GM12878 (cell line): ENCODE data around the gene ASB15. TPM values are rescaled to one million over a fixed set of nuclear protein-coding genes. Genes with fewer than 3 reads are reported as not detected.

ENCODE experiments used
- ATAC-seq: fragments of 200-7000 bp; cut with Tn5 transposase; 3 replicates; pipeline ENCODE4 v1.9.1; 2020; ENCODE audit warnings: mild to moderate bottlenecking, moderate library complexity
- BruUV-seq: library from RNA; stranded (reverse); fragments of 400-500 nt; replicated peaks from 2 replicates; lab custom pipeline; 2021; lab: Mats Ljungman, UMichigan
- CTCF ChIA-PET: fragments of 300-600 bp; sonication (Branson Sonifier 250); formaldehyde crosslinking; extraction: SDS; loops from one replicate; lab custom pipeline; 2021; ENCODE audit warnings: inconsistent platforms; lab: Yijun Ruan, JAX
- POLR2A ChIA-PET: fragments of 350-600 bp; formaldehyde crosslinking; extraction: SDS; loops from one replicate; lab custom pipeline; 2021; ENCODE audit warnings: inconsistent platforms; lab: Charles Lee
- RAD21 ChIA-PET: fragments of 300-600 bp; sonication (Branson Sonifier 250); formaldehyde crosslinking; loops from one replicate; lab custom pipeline; 2023; ENCODE audit warnings: antibody characterized with exemption; ENCODE audit not compliant: unreplicated experiment; lab: Charles Lee
- SMC1A ChIA-PET: fragments of 300-600 bp; sonication (Branson Sonifier 250); formaldehyde crosslinking; loops from one replicate; lab custom pipeline; 2023; ENCODE audit not compliant: unreplicated experiment, uncharacterized antibody; lab: Charles Lee
- DNase-seq: peaks from one replicate; pipeline ENCODE4 v3.0.0-alpha.2; 2011; ENCODE audit warnings: low read depth, low spot score
- FAIRE-seq: peaks from 3 replicates; lab custom pipeline; 2011; peaks lifted over from hg19 to GRCh38; lab: Jason Lieb, UNC
- H2AFZ ChIP-seq: 2 replicates; pipeline ENCODE4 v1.6.0; 2011; ENCODE audit warnings: low read depth, low read length, control low read depth; ENCODE audit not compliant: control insufficient read depth
- H3K27ac ChIP-seq: 2 replicates; pipeline ENCODE4 v1.5.1; 2011; ENCODE audit warnings: control low read depth; ENCODE audit not compliant: control insufficient read depth, insufficient read depth
- H3K27me3 ChIP-seq, 2 experiments: replicated peaks in 1 of 2; 2 replicates each; pipeline versions ENCODE4 v1.6.0 to v1.6.1; 2011; ENCODE audit warnings: low read length in 1 of 2; ENCODE audit not compliant: control insufficient read depth in 2 of 2, insufficient read depth in 2 of 2
- H3K36me3 ChIP-seq, 2 experiments: 2 replicates each; pipeline ENCODE4 v1.5.1; 2011; ENCODE audit warnings: low read length in 1 of 2; ENCODE audit not compliant: control insufficient read depth in 2 of 2, insufficient read depth in 2 of 2
- H3K4me1 ChIP-seq: 2 replicates; pipeline ENCODE4 v1.6.1; 2011; ENCODE audit warnings: mild to moderate bottlenecking, low read length, moderate library complexity, mixed read lengths; ENCODE audit not compliant: control insufficient read depth, insufficient read depth
- H3K4me2 ChIP-seq: 2 replicates; pipeline ENCODE4 v1.6.0; 2011; ENCODE audit warnings: control low read depth; ENCODE audit not compliant: control insufficient read depth, insufficient read depth
- H3K4me3 ChIP-seq: fragments of 200-600 bp; sonication (generic); 2 replicates; pipeline ENCODE4 v1.5.1; 2016
- H3K79me2 ChIP-seq: 2 replicates; pipeline ENCODE4 v1.6.0; 2011; ENCODE audit warnings: low read length; ENCODE audit not compliant: control insufficient read depth, insufficient read depth
- H3K9ac ChIP-seq: 2 replicates; pipeline ENCODE4 v1.8.0; 2011; ENCODE audit warnings: low read length, control low read depth, mixed read lengths; ENCODE audit not compliant: control insufficient read depth, insufficient read depth
- H3K9me3 ChIP-seq: replicated peaks from 3 replicates; pipeline ENCODE4 v1.5.1; 2011; ENCODE audit warnings: mild to moderate bottlenecking, low read length; ENCODE audit not compliant: control insufficient read depth, insufficient read depth
- H4K20me1 ChIP-seq: 2 replicates; pipeline ENCODE4 v1.6.0; 2011; ENCODE audit not compliant: control insufficient read depth, insufficient read depth
- CEBPZ ChIP-seq: fragments of 150-350 bp; IDR thresholded peaks from 2 replicates; pipeline ENCODE4 v1.6.1; 2016; ENCODE audit warnings: low read depth, low read length
- ELK1 ChIP-seq: IDR thresholded peaks from 2 replicates; pipeline ENCODE4 v1.6.1; 2012; ENCODE audit warnings: low read depth, low read length, improper control_type of control experiment
- HSF1 ChIP-seq: fragments of 150-350 bp; IDR thresholded peaks from 2 replicates; pipeline ENCODE4 v1.6.1; 2014; ENCODE audit warnings: mild to moderate bottlenecking, low read depth, low read length
- MTA3 ChIP-seq: IDR thresholded peaks from 2 replicates; pipeline ENCODE4 v1.6.1; 2012; ENCODE audit warnings: low read length, inconsistent platforms, borderline replicate concordance
- MXI1 ChIP-seq: fragments of 150-350 bp; IDR thresholded peaks from 2 replicates; pipeline ENCODE4 v1.6.1; 2011; ENCODE audit warnings: low read depth, mild to moderate bottlenecking, inconsistent platforms, low read length, improper control_type of control experiment
- MYC ChIP-seq: IDR thresholded peaks from 2 replicates; pipeline ENCODE4 v1.6.1; 2011; ENCODE audit warnings: mild to moderate bottlenecking, low read length, moderate library complexity, inconsistent platforms; ENCODE audit not compliant: insufficient read depth, insufficient replicate concordance, insufficient read length, severe bottlenecking
- NFYA ChIP-seq: IDR thresholded peaks from 2 replicates; pipeline ENCODE4 v1.6.1; 2011; ENCODE audit warnings: low read depth, mild to moderate bottlenecking, low read length, improper control_type of control experiment, borderline replicate concordance
- SIN3A ChIP-seq: IDR thresholded peaks from 2 replicates; pipeline ENCODE4 v1.6.1; 2012; ENCODE audit warnings: low read depth, low read length, improper control_type of control experiment
- STAT3 ChIP-seq: IDR thresholded peaks from 2 replicates; pipeline ENCODE4 v1.6.1; 2011; ENCODE audit warnings: low read depth, low read length, improper control_type of control experiment
- TCF3 ChIP-seq: IDR thresholded peaks from 2 replicates; pipeline ENCODE4 v1.6.1; 2012; ENCODE audit warnings: low read depth, mild to moderate bottlenecking, low read length, borderline replicate concordance; ENCODE audit not compliant: insufficient read depth
- ZSCAN29 ChIP-seq: fragments of 450-650 bp; IDR thresholded peaks from 2 replicates; pipeline ENCODE4 v1.6.1; 2017; ENCODE audit warnings: mild to moderate bottlenecking, moderate library complexity
- WGBS: methylation state at CpG from one replicate; pipeline ENCODE4 v1.1.6; 2016; ENCODE audit warnings: low lambda C conversion rate; ENCODE audit not compliant: insufficient replicate concordance, insufficient coverage; ENCODE audit errors: missing lambda C conversion rate; 5-methylcytosine and 5-hydroxymethylcytosine counted together
- in situ Hi-C: fragments of 300-500 bp; cut with MboI; formaldehyde crosslinking; loops from 9 replicates; pipeline ENCODE4 v1.14.3; 2018; ENCODE audit warnings: mixed read lengths
- intact Hi-C: fragments of 100-400 bp; cut with micrococcal nuclease; formaldehyde crosslinking; loops from one replicate; pipeline ENCODE4 v1.14.2; 2022; ENCODE audit not compliant: unreplicated experiment
- polyA plus RNA-seq, 11 experiments: library from polyadenylated mRNA; depleted of rRNA in 4 of 11; unstranded in 6 of 11; stranded (reverse) in 5 of 11; fragments of >200 nt; fragmentation: Nextera tagmentation in 4 of 11; fragmentation: Illumina TruSeq in 1 of 11; extraction: Ambion mirVana in 4 of 11; extraction: Trizol in 1 of 11; gene quantifications; 1 replicate in 1 of 11; 2 replicates in 10 of 11; pipeline versions ENCODE4 v1.2.1 to v1.2.3, GENCODE V29; 2011 to 2016; ENCODE audit warnings: inconsistent platforms in 2 of 11, missing spikeins in 2 of 11, low read depth in 1 of 11
- total RNA-seq, 4 experiments: library from RNA; depleted of rRNA in 3 of 4; stranded (reverse); fragments of >200 nt in 3 of 4; fragmentation: Illumina TruSeq in 1 of 4; extraction: Trizol in 1 of 4; gene quantifications; 2 replicates each; pipeline versions ENCODE4 v1.2.1 to v1.2.3, GENCODE V29; 2013 to 2021

ASB15 gene
- total and polyA plus RNA-seq, 10 of the 15 experiments (the other 5 are each of a cell fraction or from before 2014, with no cell fraction given): not detected

- ChIA-PET CTCF (interaction anchor here (0.9 kb wide), 1 partner anchor 16 kb away, joined by 3 read pairs; no protein-coding TSS in a partner anchor), SMC1A (interaction anchor here (2.3 kb wide), 1 partner anchor 205 kb away, joined by 8 read pairs; no protein-coding TSS in a partner anchor), POLR2A (no interaction called here), RAD21 (interaction anchor here (1.2 kb wide), 1 partner anchor 16 kb away, joined by 4 read pairs; no protein-coding TSS in a partner anchor)
- ATAC-seq (no peak), DNase-seq (no peak), FAIRE-seq (no peak)
- Histone ChIP-seq H2AFZ (no peak overlapping the region), H3K36me3 (no peaks in the 10 kb centered on the region), H3K9me3 (no peaks in the 10 kb centered on the region), H3K27ac (no peak overlapping the region), H3K79me2 (no peaks in the 10 kb centered on the region), H3K4me2 (no peak overlapping the region), H3K27me3 (no peaks in the 10 kb centered on the region), H4K20me1 (no peaks in the 10 kb centered on the region), H3K4me3 (no peak overlapping the region), H3K9ac (no peak overlapping the region), H3K4me1 (no peaks in the 10 kb centered on the region)
- 60% methylated on average over 1 of the region's 1 CpG for WGBS
- in situ Hi-C loops: no loop called here
- no TSS peak for BruUV-seq
- intact Hi-C loops: no loop called here
- TF ChIP-seq SIN3A: no peak
- TF ChIP-seq NFYA: no peak
Measured at GRCh38 chr7:123666492-123666891, 64.9 kb downstream of the ASB15 start.

GRCh38 chr7:123669485-123669884 is 67.9 kb downstream of the ASB15 start:
- ChIA-PET RAD21 (no interaction called here), POLR2A (no interaction called here), SMC1A (no interaction called here), CTCF (interaction anchor here (0.6 to 1.4 kb wide), 3 partner anchors 32 to 297 kb away, joined by 3 to 4 read pairs (median 3); no protein-coding TSS in a partner anchor)
- Histone ChIP-seq H2AFZ (no peak overlapping the region), H3K36me3 (no peaks in the 10 kb centered on the region), H4K20me1 (no peaks in the 10 kb centered on the region), H3K9me3 (no peaks in the 10 kb centered on the region), H3K27me3 (no peaks in the 10 kb centered on the region), H3K4me1 (no peaks in the 10 kb centered on the region), H3K4me3 (no peak overlapping the region), H3K4me2 (no peak overlapping the region), H3K27ac (no peak overlapping the region), H3K9ac (no peak overlapping the region), H3K79me2 (no peaks in the 10 kb centered on the region)
- no peak for ATAC-seq
- intact Hi-C loops (no loop called here), in situ Hi-C loops (no loop called here)
- FAIRE-seq: no peak
- no TSS peak for BruUV-seq
- no peak for DNase-seq
- 75% methylated on average over 7 of the region's 7 CpGs for WGBS
- TF ChIP-seq HSF1 (no peak), ELK1 (no peak), ZSCAN29 (no peak), TCF3 (no peak), MTA3 (no peak), CEBPZ (no peak), STAT3 (no peak), MXI1 (no peak), MYC (no peak)
